Panc1 (cell line): ENCODE results near the gene ZMIZ2.

ENCODE experiments used
- POLR2AphosphoS5 ChIP-seq: IDR thresholded peaks from 2 replicates; pipeline ENCODE4 v1.6.1; 2012; ENCODE audit warnings: mild to moderate bottlenecking, low read depth, low read length, moderate library complexity
- SIN3A ChIP-seq: IDR thresholded peaks from 2 replicates; pipeline ENCODE4 v1.6.1; 2012; ENCODE audit warnings: low read depth, mild to moderate bottlenecking, low read length, moderate library complexity, borderline replicate concordance; ENCODE audit not compliant: insufficient read depth
- TCF7L2 ChIP-seq: IDR thresholded peaks from 2 replicates; pipeline ENCODE4 v1.6.1; 2011; ENCODE audit warnings: mild to moderate bottlenecking, low read depth, low read length, inconsistent platforms
- TF ChIP-seq, protein P1 (sequence below): fragments of 450-650 bp; IDR thresholded peaks from 2 replicates; pipeline ENCODE4 v1.5.1; 2017; ENCODE audit warnings: mild to moderate bottlenecking

DNA sequence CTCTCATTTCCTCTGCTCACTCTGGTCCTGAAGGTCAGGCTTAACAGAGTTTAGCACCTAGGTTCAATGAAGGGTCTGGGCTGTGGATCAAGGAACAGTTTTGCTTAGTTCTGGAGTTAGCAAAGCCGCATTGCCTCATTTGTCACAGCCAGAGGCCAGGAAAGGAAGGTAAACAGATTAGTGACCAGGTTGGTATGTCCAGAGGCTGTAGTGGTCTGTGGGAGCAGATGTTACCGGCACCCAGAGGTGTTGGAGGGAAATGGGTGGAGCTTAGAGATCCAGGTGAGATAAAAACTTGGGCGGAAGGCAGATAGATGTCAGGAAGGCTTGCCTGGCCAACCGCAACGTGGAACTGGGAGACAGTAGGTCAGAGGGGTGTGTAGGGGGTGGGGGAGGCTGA is 36.6 kb upstream of the ZMIZ2 start:
- TF ChIP-seq, protein P1, sequence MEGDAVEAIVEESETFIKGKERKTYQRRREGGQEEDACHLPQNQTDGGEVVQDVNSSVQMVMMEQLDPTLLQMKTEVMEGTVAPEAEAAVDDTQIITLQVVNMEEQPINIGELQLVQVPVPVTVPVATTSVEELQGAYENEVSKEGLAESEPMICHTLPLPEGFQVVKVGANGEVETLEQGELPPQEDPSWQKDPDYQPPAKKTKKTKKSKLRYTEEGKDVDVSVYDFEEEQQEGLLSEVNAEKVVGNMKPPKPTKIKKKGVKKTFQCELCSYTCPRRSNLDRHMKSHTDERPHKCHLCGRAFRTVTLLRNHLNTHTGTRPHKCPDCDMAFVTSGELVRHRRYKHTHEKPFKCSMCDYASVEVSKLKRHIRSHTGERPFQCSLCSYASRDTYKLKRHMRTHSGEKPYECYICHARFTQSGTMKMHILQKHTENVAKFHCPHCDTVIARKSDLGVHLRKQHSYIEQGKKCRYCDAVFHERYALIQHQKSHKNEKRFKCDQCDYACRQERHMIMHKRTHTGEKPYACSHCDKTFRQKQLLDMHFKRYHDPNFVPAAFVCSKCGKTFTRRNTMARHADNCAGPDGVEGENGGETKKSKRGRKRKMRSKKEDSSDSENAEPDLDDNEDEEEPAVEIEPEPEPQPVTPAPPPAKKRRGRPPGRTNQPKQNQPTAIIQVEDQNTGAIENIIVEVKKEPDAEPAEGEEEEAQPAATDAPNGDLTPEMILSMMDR = no peak
- TF ChIP-seq POLR2AphosphoS5 (no peak; the same call in 1 of the 2 replicates), SIN3A (no peak), TCF7L2 (no peak)
